Uterus (tissue), 4 donors: Measurements from ENCODE around the gene OR51S1. TPM values are rescaled to one million over a fixed set of nuclear protein-coding genes. Genes with fewer than 3 reads are reported as not detected.
"Not testable (repeated sequence)": the region's sequence is repeated elsewhere in the genome, so short reads cannot be mapped to it uniquely, and the experiment has no call there.

Experiments used
- DNase-seq, 2 donors: peaks; one replicate each; pipeline ENCODE4 v3.0.0-alpha.2; 2019 to 2020
- H3K27ac ChIP-seq, 2 donors: fragments of 200-600 bp; sonication (generic); 1 replicate in 1 of 2; 2 replicates in 1 of 2; pipeline ENCODE4 v1.5.1; 2016 to 2018
- H3K27me3 ChIP-seq, 2 donors: fragments of 200-600 bp; sonication (generic); one replicate each; pipeline ENCODE4 v1.5.1; 2018 to 2019; ENCODE audit warnings: control low read depth in 1 of 2
- H3K36me3 ChIP-seq, 2 donors: fragments of 200-600 bp; sonication (generic); one replicate each; pipeline ENCODE4 v1.5.1; 2019; ENCODE audit warnings: control low read depth in 1 of 2
- H3K4me1 ChIP-seq, 2 donors: fragments of 200-600 bp; sonication (generic); one replicate each; pipeline ENCODE4 v1.5.1; 2018 to 2019; ENCODE audit warnings: control low read depth in 1 of 2
- H3K4me3 ChIP-seq, 2 donors: fragments of 200-600 bp; sonication (generic); 1 replicate in 1 of 2; 2 replicates in 1 of 2; pipeline ENCODE4 v1.5.1; 2018 to 2019; ENCODE audit warnings: mild to moderate bottlenecking in 1 of 2
- H3K9me3 ChIP-seq, 2 donors: fragments of 200-600 bp; sonication (generic); one replicate each; pipeline ENCODE4 v1.5.1; 2019; ENCODE audit warnings: control low read depth in 1 of 2
- CTCF ChIP-seq, 4 experiments: fragments of 200-600 bp in 2 of 4; fragments of 450-650 bp in 2 of 4; sonication (generic) in 2 of 4; IDR thresholded peaks; one replicate each; pipeline ENCODE4 v1.5.1; 2016 to 2019; ENCODE audit warnings: antibody characterized with exemption in 4 of 4, mild to moderate bottlenecking in 2 of 4, moderate library complexity in 1 of 4
- POLR2A ChIP-seq, 2 donors: fragments of 450-650 bp; IDR thresholded peaks; one replicate each; pipeline ENCODE4 v1.6.1; 2016; ENCODE audit warnings: antibody characterized with exemption in 2 of 2, mild to moderate bottlenecking in 1 of 2, moderate library complexity in 1 of 2
- intact Hi-C: fragments of 100-400 bp; cut with DNase I; formaldehyde crosslinking; loops from one replicate; pipeline ENCODE4 v1.15.1; 2023; ENCODE audit warnings: low total_unique reads
- total RNA-seq, 4 donors: library from RNA; depleted of rRNA in 3 of 4; stranded (reverse); fragments of >200 nt in 3 of 4; gene quantifications; one replicate each; pipeline versions ENCODE4 v1.1.0 to v1.2.4, GENCODE V29; 2014 to 2023
- donor health status: DM: yes; HTN: yes; CAD: no.

OR51S1 gene
- total RNA-seq, 4 donors from 2014 or later: not detected

- H3K27me3 ChIP-seq: no peaks in the 10 kb centered on the region
- no peaks in the 10 kb centered on the region for H3K9me3 ChIP-seq
- no peak overlapping the region for H3K4me3 ChIP-seq
- no peak overlapping the region for H3K27ac ChIP-seq
- H3K4me1 ChIP-seq: no peaks in the 10 kb centered on the region
- no peak for DNase-seq
- intact Hi-C loops: no loop called here
- no peaks in the 10 kb centered on the region for H3K36me3 ChIP-seq
- no peak for TF ChIP-seq CTCF (IDR thresholded peaks at IDR 0.05)
- no peak for TF ChIP-seq POLR2A (IDR thresholded peaks at IDR 0.05)
These were observed 14.9 kb upstream of the OR51S1 start for GRCh38 chr11:4863876-4864275.

- no peak for TF ChIP-seq POLR2A (IDR thresholded peaks at IDR 0.05)
- no peak for TF ChIP-seq CTCF (IDR thresholded peaks at IDR 0.05)
- no peaks in the 10 kb centered on the region for H3K9me3 ChIP-seq
- no peaks in the 10 kb centered on the region for H3K27me3 ChIP-seq
- intact Hi-C loops: no loop called here
- no peak for DNase-seq
- H3K4me3 ChIP-seq: no peak overlapping the region
- no peak overlapping the region for H3K27ac ChIP-seq
- H3K4me1 ChIP-seq: no peaks in the 10 kb centered on the region
- H3K36me3 ChIP-seq: no peaks in the 10 kb centered on the region
These were observed 13.6 kb upstream of the OR51S1 start for GRCh38 chr11:4862447-4863236.

GRCh38 chr11:4854286-4854685, 5.3 kb upstream of the OR51S1 start:
- H3K27ac ChIP-seq, DNase-seq, intact Hi-C loops: not testable (repeated sequence)

GRCh38 chr11:4851033-4851432, 2.0 kb upstream of the OR51S1 start:
- Histone ChIP-seq H3K27ac (no peak overlapping the region), H3K27me3 (no peaks in the 10 kb centered on the region), H3K36me3 (no peaks in the 10 kb centered on the region), H3K4me3 (no peak overlapping the region), H3K9me3 (no peaks in the 10 kb centered on the region), H3K4me1 (no peaks in the 10 kb centered on the region)
- intact Hi-C loops: no loop called here
- TF ChIP-seq CTCF (IDR thresholded peaks at IDR 0.05): no peak
- no peak for DNase-seq

More at GRCh38 chr11:4854286-4854685, 5.3 kb upstream of the OR51S1 start:
- not testable (repeated sequence) for H3K4me3 ChIP-seq, H3K4me1 ChIP-seq, H3K27me3 ChIP-seq, H3K9me3 ChIP-seq, H3K36me3 ChIP-seq

- H3K36me3 ChIP-seq: no peaks in the 10 kb centered on the region
- no peaks in the 10 kb centered on the region for H3K4me1 ChIP-seq
- no peaks in the 10 kb centered on the region for H3K27me3 ChIP-seq
- H3K4me3 ChIP-seq: no peak overlapping the region
- H3K9me3 ChIP-seq: no peaks in the 10 kb centered on the region
- intact Hi-C loops: no loop called here
- TF ChIP-seq CTCF (IDR thresholded peaks at IDR 0.05) (no peak), POLR2A (IDR thresholded peaks at IDR 0.05) (no peak)
- DNase-seq: no peak
- no peak overlapping the region for H3K27ac ChIP-seq
These were observed 9.0 kb downstream of the OR51S1 start for GRCh38 chr11:4839851-4840549.
